Mesenchymal stem cell (in vitro differentiated cells and primary cell): ENCODE measurements around the gene PRDX5.

ENCODE experiments used
- DNase-seq: peaks from one replicate; pipeline ENCODE4 v3.0.0-alpha.2; 2013
- H2AFZ ChIP-seq: one replicate; pipeline ENCODE4 v1.6.1; 2013; ENCODE audit warnings: low read depth, mild to moderate bottlenecking, control low read depth, inconsistent platforms, low read length, moderate library complexity
- H2AK5ac ChIP-seq: 2 replicates; pipeline ENCODE4 v1.6.1; 2013; ENCODE audit warnings: low read length, moderate library complexity, mild to moderate bottlenecking, inconsistent platforms; ENCODE audit not compliant: severe bottlenecking
- H2BK120ac ChIP-seq: one replicate; pipeline ENCODE4 v1.6.1; 2013; ENCODE audit warnings: low read depth, mild to moderate bottlenecking, inconsistent platforms, low read length, moderate library complexity
- H2BK12ac ChIP-seq, 2 experiments: one replicate each; pipeline ENCODE4 v1.6.1; 2013; ENCODE audit warnings: inconsistent platforms in 2 of 2, low read length in 2 of 2, mild to moderate bottlenecking in 2 of 2, moderate library complexity in 2 of 2, control low read depth in 1 of 2
- H2BK15ac ChIP-seq: one replicate; pipeline ENCODE4 v1.6.1; 2013; ENCODE audit warnings: mild to moderate bottlenecking, low read depth, inconsistent platforms; ENCODE audit not compliant: poor library complexity, severe bottlenecking
- H2BK5ac ChIP-seq: 2 replicates; pipeline ENCODE4 v1.6.1; 2013; ENCODE audit warnings: low read depth, mild to moderate bottlenecking, low read length, control low read depth, inconsistent platforms; ENCODE audit not compliant: poor library complexity, severe bottlenecking
- H3K14ac ChIP-seq, 2 experiments: one replicate each; pipeline ENCODE4 v1.6.1; 2013; ENCODE audit warnings: inconsistent platforms in 2 of 2, low read length in 2 of 2, control low read depth in 1 of 2, mild to moderate bottlenecking in 1 of 2, moderate library complexity in 1 of 2
- H3K18ac ChIP-seq, 2 experiments: one replicate each; pipeline ENCODE4 v1.6.1; 2013; ENCODE audit warnings: inconsistent platforms in 2 of 2, low read length in 2 of 2, control low read depth in 1 of 2, low read depth in 1 of 2, mild to moderate bottlenecking in 1 of 2
- H3K23ac ChIP-seq, 2 experiments: one replicate each; pipeline ENCODE4 v1.6.1; 2013; ENCODE audit warnings: inconsistent platforms in 2 of 2, low read length in 2 of 2, mild to moderate bottlenecking in 2 of 2, moderate library complexity in 2 of 2, control low read depth in 1 of 2
- H3K27ac ChIP-seq: 2 replicates; pipeline ENCODE4 v1.5.1; 2013; ENCODE audit warnings: mild to moderate bottlenecking, moderate library complexity, low read length, control low read depth, inconsistent platforms; ENCODE audit not compliant: poor library complexity, severe bottlenecking
- H3K27me3 ChIP-seq, 2 experiments: 2 replicates each; pipeline versions ENCODE4 v1.6.1 to v1.7.0; 2013; ENCODE audit warnings: low read length in 2 of 2, mild to moderate bottlenecking in 2 of 2, moderate library complexity in 2 of 2, control low read depth in 1 of 2, inconsistent platforms in 1 of 2; ENCODE audit not compliant: control insufficient read depth in 1 of 2, insufficient read depth in 1 of 2
- H3K36me3 ChIP-seq, 2 experiments: 2 replicates each; pipeline versions ENCODE4 v1.6.1 to v1.7.0; 2013; ENCODE audit warnings: low read length in 2 of 2, control low read depth in 1 of 2, inconsistent platforms in 1 of 2, low read depth in 1 of 2, mild to moderate bottlenecking in 1 of 2; ENCODE audit not compliant: insufficient read depth in 2 of 2, control insufficient read depth in 1 of 2
- H3K4ac ChIP-seq, 2 experiments: one replicate each; pipeline ENCODE4 v1.6.1; 2013; ENCODE audit warnings: inconsistent platforms in 2 of 2, low read length in 2 of 2, mild to moderate bottlenecking in 2 of 2, moderate library complexity in 2 of 2, control low read depth in 1 of 2, low read depth in 1 of 2
- H3K4me1 ChIP-seq: 2 replicates; pipeline ENCODE4 v1.6.1; 2013; ENCODE audit warnings: low read depth, low read length, control low read depth; ENCODE audit not compliant: control insufficient read depth, insufficient read depth
- H3K4me2 ChIP-seq: 2 replicates; pipeline ENCODE4 v1.6.1; 2013; ENCODE audit warnings: low read length, mild to moderate bottlenecking, inconsistent platforms; ENCODE audit not compliant: poor library complexity, severe bottlenecking
- H3K4me3 ChIP-seq, 2 experiments: 2 replicates each; pipeline versions ENCODE4 v1.5.1 to v1.7.0; 2013; ENCODE audit warnings: low read length in 2 of 2, mild to moderate bottlenecking in 2 of 2, control low read depth in 1 of 2, low read depth in 1 of 2; ENCODE audit not compliant: insufficient read depth in 1 of 2
- H3K79me1 ChIP-seq: replicated peaks from 2 replicates; pipeline ENCODE4 v1.6.1; 2013; ENCODE audit warnings: mild to moderate bottlenecking, control low read depth, low read length, inconsistent platforms; ENCODE audit not compliant: poor library complexity, severe bottlenecking
- H3K9ac ChIP-seq: 2 replicates; pipeline ENCODE4 v1.7.0; 2013; ENCODE audit warnings: mild to moderate bottlenecking, low read length, moderate library complexity
- H3K9me3 ChIP-seq: 2 replicates; pipeline ENCODE4 v1.7.0; 2013; ENCODE audit warnings: mild to moderate bottlenecking, low read length; ENCODE audit not compliant: control insufficient read depth
- H4K8ac ChIP-seq: one replicate; pipeline ENCODE4 v1.6.1; 2013; ENCODE audit warnings: inconsistent platforms, mild to moderate bottlenecking, low read length, moderate library complexity
- H4K91ac ChIP-seq: one replicate; pipeline ENCODE4 v1.6.1; 2013; ENCODE audit warnings: mild to moderate bottlenecking, low read length, inconsistent platforms
- WGBS: methylation state at CpG from one replicate; pipeline ENCODE4 v1.1.7; 2013; ENCODE audit warnings: mixed read lengths; 5-methylcytosine and 5-hydroxymethylcytosine counted together

The PRDX5 gene

GRCh38 chr11:64339286-64339685 is 21.4 kb downstream of the PRDX5 start:
- no peak for DNase-seq
- Histone ChIP-seq H3K23ac (no peak overlapping the region), H3K4me3 (no peak overlapping the region), H4K91ac (no peak overlapping the region), H3K14ac (no peak overlapping the region), H2BK15ac (no peak overlapping the region), H2AK5ac (no peak overlapping the region), H3K36me3 (no peaks in the 10 kb centered on the region), H3K4me1 (peaks cover 24% of the 10 kb centered on the region), H2BK12ac (no peak overlapping the region), H3K9me3 (no peaks in the 10 kb centered on the region), H2BK5ac (no peak overlapping the region), H2BK120ac (no peak overlapping the region), H3K27me3 (peaks cover 0 to 13% of the 10 kb centered on the region in 2 experiments), H3K18ac (no peak overlapping the region), H3K27ac (no peak overlapping the region), H4K8ac (no peak overlapping the region), H3K4me2 (no peak overlapping the region), H3K4ac (no peak overlapping the region), H2AFZ (no peak overlapping the region), H3K79me1 (no peaks in the 10 kb centered on the region), H3K9ac (no peak overlapping the region)
- 70% methylated on average over 2 of the region's 4 CpGs for WGBS

GRCh38 chr11:64339754-64340408 is 22.0 kb downstream of the PRDX5 start, which contains the start of gene CCDC88B:
Gene CCDC88B (plus strand): TSS chr11:64340204. CDS start chr11:64340267, 63 bp downstream.
- H2AFZ ChIP-seq: no peak within 1 kb of the TSS
- no peak within 1 kb of the TSS for H3K9ac ChIP-seq
- no peaks in the 10 kb centered on the region for H3K36me3 ChIP-seq
- no peak within 1 kb of the TSS for H2BK12ac ChIP-seq
- H4K8ac ChIP-seq: no peak within 1 kb of the TSS
- H4K91ac ChIP-seq: peak within 1 kb of the TSS; percentile 4
- H3K79me1 ChIP-seq: no peaks in the 10 kb centered on the region
- H2BK5ac ChIP-seq: no peak within 1 kb of the TSS
- H3K14ac ChIP-seq: no peak within 1 kb of the TSS
- peak within 1 kb of the TSS in 1 of 2 experiments; percentile 14 for H3K18ac ChIP-seq
- H2AK5ac ChIP-seq: no peak within 1 kb of the TSS
- no peak within 1 kb of the TSS for H3K4ac ChIP-seq
- H2BK15ac ChIP-seq: no peak within 1 kb of the TSS
- 90% methylated on average over 16 of the region's 16 CpGs for WGBS
- H3K27me3 ChIP-seq: peaks cover 0 to 13% of the 10 kb centered on the region in 2 experiments
- H2BK120ac ChIP-seq: no peak within 1 kb of the TSS
- H3K4me2 ChIP-seq: no peak within 1 kb of the TSS
- no peak within 1 kb of the TSS for H3K27ac ChIP-seq
- no peak within 1 kb of the TSS for H3K4me3 ChIP-seq
- H3K23ac ChIP-seq: no peak within 1 kb of the TSS
- H3K4me1 ChIP-seq: peaks cover 21% of the 10 kb centered on the region
- DNase-seq: no peak
- no peaks in the 10 kb centered on the region for H3K9me3 ChIP-seq

GRCh38 chr11:64340671-64341335 is 22.9 kb downstream of the PRDX5 start:
- Histone ChIP-seq H3K9ac (no peak overlapping the region), H3K4me1 (peaks cover 15% of the 10 kb centered on the region), H3K14ac (no peak overlapping the region), H3K23ac (no peak overlapping the region), H3K36me3 (no peaks in the 10 kb centered on the region), H3K9me3 (no peaks in the 10 kb centered on the region), H4K8ac (no peak overlapping the region), H2BK120ac (no peak overlapping the region), H2AFZ (no peak overlapping the region), H3K4me3 (no peak overlapping the region), H2AK5ac (no peak overlapping the region), H3K4ac (no peak overlapping the region), H2BK12ac (no peak overlapping the region), H3K4me2 (no peak overlapping the region), H3K27me3 (peaks cover 0 to 13% of the 10 kb centered on the region in 2 experiments), H3K18ac (peak overlapping the region in 1 of 2 experiments; percentile 14), H4K91ac (peak overlapping the region; percentile 4), H3K27ac (no peak overlapping the region), H2BK15ac (no peak overlapping the region), H2BK5ac (no peak overlapping the region), H3K79me1 (no peaks in the 10 kb centered on the region)
- DNase-seq: no peak
- 33% methylated on average over 23 of the region's 33 CpGs for WGBS

- Histone ChIP-seq H2BK120ac (no peak overlapping the region), H2AK5ac (no peak overlapping the region), H3K14ac (no peak overlapping the region), H3K9me3 (no peaks in the 10 kb centered on the region), H3K9ac (no peak overlapping the region), H2AFZ (no peak overlapping the region), H3K36me3 (no peaks in the 10 kb centered on the region), H2BK15ac (no peak overlapping the region), H3K27me3 (peaks cover 0 to 13% of the 10 kb centered on the region in 2 experiments), H3K4me1 (peaks cover 14% of the 10 kb centered on the region), H2BK12ac (no peak overlapping the region), H3K23ac (no peak overlapping the region), H2BK5ac (no peak overlapping the region), H4K91ac (no peak overlapping the region), H3K18ac (no peak overlapping the region), H3K4me3 (no peak overlapping the region), H4K8ac (no peak overlapping the region), H3K4me2 (no peak overlapping the region), H3K27ac (no peak overlapping the region), H3K79me1 (no peaks in the 10 kb centered on the region), H3K4ac (no peak overlapping the region)
- DNase-seq: no peak
- 86% methylated on average over 21 of the region's 21 CpGs for WGBS
Observed at GRCh38 chr11:64341429-64341828, 23.5 kb downstream of the PRDX5 start.
